ENCODE results near the gene OGDHL.
A peak's percentile ranks its signal among the peaks of the same experiment; 100 is the strongest.

Gene OGDHL

DNA sequence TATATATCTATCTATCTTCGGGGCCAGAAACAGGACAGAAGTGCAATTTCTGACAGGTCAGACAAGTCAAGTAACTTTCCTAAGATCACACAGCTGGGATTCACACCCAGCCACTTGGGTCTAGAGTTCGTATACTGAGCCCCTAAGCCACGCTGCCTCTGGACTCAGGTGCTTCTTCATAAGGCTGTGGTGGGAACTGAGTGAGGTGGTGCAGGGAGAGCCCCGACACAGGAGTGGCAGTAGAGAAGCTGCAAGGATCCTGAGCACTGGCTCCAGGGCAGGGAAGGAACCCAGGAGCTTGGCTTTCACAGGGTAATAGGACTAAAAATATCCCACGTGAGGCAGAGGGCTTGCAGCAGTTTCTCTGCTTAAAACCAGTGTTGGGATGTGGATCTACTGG, 48.9 kb downstream of the OGDHL start:
- no peaks in the 10 kb centered on the region for H3K27me3 ChIP-seq (ENCODE audit: control insufficient read depth, insufficient read depth, low read length)
- H3K9ac ChIP-seq = no peak overlapping the region
- H3K4me3 ChIP-seq (ENCODE audit: low read depth, low read length) = no peak overlapping the region
- no peaks in the 10 kb centered on the region for H3K36me3 ChIP-seq (ENCODE audit: control insufficient read depth, insufficient read depth, low read length)
- TF ChIP-seq, protein P1, sequence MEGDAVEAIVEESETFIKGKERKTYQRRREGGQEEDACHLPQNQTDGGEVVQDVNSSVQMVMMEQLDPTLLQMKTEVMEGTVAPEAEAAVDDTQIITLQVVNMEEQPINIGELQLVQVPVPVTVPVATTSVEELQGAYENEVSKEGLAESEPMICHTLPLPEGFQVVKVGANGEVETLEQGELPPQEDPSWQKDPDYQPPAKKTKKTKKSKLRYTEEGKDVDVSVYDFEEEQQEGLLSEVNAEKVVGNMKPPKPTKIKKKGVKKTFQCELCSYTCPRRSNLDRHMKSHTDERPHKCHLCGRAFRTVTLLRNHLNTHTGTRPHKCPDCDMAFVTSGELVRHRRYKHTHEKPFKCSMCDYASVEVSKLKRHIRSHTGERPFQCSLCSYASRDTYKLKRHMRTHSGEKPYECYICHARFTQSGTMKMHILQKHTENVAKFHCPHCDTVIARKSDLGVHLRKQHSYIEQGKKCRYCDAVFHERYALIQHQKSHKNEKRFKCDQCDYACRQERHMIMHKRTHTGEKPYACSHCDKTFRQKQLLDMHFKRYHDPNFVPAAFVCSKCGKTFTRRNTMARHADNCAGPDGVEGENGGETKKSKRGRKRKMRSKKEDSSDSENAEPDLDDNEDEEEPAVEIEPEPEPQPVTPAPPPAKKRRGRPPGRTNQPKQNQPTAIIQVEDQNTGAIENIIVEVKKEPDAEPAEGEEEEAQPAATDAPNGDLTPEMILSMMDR (IDR thresholded peaks at IDR 0.05) = no peak
- no peaks in the 10 kb centered on the region for H3K9me3 ChIP-seq (ENCODE audit: control insufficient read depth, low read length)
- H3K4me1 ChIP-seq = peaks cover 18% of the 10 kb centered on the region
- H3K79me2 ChIP-seq = no peaks in the 10 kb centered on the region
- no peak overlapping the region for H2AFZ ChIP-seq
- H3K27ac ChIP-seq = no peak overlapping the region
- H3K4me2 ChIP-seq (ENCODE audit: low read length) = no peak overlapping the region

DNA sequence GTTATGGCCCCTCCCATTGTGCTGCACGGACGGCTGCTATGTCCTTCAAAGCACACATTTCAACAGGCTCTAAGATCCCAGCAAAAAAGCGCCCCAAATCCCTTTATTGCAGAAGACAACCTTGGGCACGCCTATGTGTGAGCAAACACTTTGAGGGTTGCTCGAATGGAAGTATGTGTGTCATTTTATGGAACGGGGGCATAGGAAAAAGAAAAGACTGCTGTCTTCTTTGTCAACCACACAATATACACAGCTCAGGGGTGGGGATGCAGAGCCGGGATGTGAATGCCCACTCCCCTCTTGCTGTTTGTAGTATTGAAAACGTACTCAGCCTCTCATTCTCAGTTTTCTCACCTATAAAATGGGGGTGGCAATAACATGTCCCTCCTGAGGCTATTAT, 50.6 kb downstream of the OGDHL start:
- no peak overlapping the region for H2AFZ ChIP-seq
- no peaks in the 10 kb centered on the region for H3K9me3 ChIP-seq (ENCODE audit: control insufficient read depth, low read length)
- H3K27ac ChIP-seq = no peak overlapping the region
- no peak overlapping the region for H3K4me2 ChIP-seq (ENCODE audit: low read length)
- no peaks in the 10 kb centered on the region for H3K27me3 ChIP-seq (ENCODE audit: control insufficient read depth, insufficient read depth, low read length)
- no peaks in the 10 kb centered on the region for H3K36me3 ChIP-seq (ENCODE audit: control insufficient read depth, insufficient read depth, low read length)
- peaks cover 18% of the 10 kb centered on the region for H3K4me1 ChIP-seq
- H3K79me2 ChIP-seq = no peaks in the 10 kb centered on the region
- no peak overlapping the region for H3K4me3 ChIP-seq (ENCODE audit: low read depth, low read length)
- H3K9ac ChIP-seq = no peak overlapping the region
- TF ChIP-seq, protein P1 (IDR thresholded peaks at IDR 0.05) = no peak

DNA sequence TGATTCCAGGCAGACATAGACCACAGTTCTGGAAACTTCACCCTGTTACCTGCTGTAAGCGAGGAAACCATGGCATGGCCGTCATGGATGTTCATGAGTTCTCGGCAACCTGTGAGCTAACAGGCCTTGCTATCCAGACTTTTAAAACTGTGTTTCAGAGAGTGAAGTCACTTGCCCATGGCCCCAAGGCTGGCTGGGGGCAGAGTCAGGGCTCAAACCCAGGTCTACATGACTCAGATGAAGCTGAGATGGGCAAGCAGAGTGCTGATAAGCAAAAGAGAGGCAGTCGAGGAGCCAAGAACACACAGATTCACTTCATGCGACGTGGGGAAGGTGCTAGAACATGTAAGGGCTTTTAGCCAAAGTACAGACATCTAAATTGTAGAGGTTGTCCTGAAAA, 51.2 kb downstream of the OGDHL start:
- Histone ChIP-seq H3K27ac (no peak overlapping the region), H3K9me3 (ENCODE audit: control insufficient read depth, low read length) (no peaks in the 10 kb centered on the region), H2AFZ (peak overlapping the region; percentile 36), H3K79me2 (no peaks in the 10 kb centered on the region), H3K4me1 (peaks cover 18% of the 10 kb centered on the region), H3K9ac (no peak overlapping the region), H3K4me3 (ENCODE audit: low read depth, low read length) (no peak overlapping the region), H3K27me3 (ENCODE audit: control insufficient read depth, insufficient read depth, low read length) (no peaks in the 10 kb centered on the region), H3K4me2 (ENCODE audit: low read length) (no peak overlapping the region), H3K36me3 (ENCODE audit: control insufficient read depth, insufficient read depth, low read length) (no peaks in the 10 kb centered on the region)
- TF ChIP-seq, protein P1 (IDR thresholded peaks at IDR 0.05) = no peak

DNA sequence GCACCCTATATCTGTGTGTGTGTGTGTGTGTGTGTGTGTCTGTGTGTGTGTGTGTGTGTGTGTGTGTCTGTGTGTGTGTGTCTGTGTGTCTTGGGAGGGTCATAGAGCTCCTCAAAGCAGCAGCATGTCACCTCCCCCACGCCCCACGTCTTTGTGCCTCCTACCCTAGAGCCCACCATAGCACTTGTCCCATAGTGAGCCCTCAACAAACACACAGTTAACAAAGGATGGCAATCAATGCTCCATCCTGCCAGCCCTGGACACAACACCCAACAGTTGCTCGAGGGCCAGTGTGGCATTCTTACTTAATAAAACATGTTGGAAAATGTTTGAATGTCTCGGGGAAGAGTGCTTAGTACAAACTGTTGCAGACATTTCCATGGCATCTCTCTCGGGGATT, 52.2 kb downstream of the OGDHL start:
- TF ChIP-seq, protein P1 (IDR thresholded peaks at IDR 0.05) = no peak
- H3K9me3 ChIP-seq (ENCODE audit: control insufficient read depth, low read length) = no peaks in the 10 kb centered on the region
- H3K9ac ChIP-seq = no peak overlapping the region
- no peaks in the 10 kb centered on the region for H3K36me3 ChIP-seq (ENCODE audit: control insufficient read depth, insufficient read depth, low read length)
- H3K4me2 ChIP-seq (ENCODE audit: low read length) = no peak overlapping the region
- H3K27ac ChIP-seq = peak overlapping the region; percentile 27
- H3K4me3 ChIP-seq (ENCODE audit: low read depth, low read length) = no peak overlapping the region
- no peaks in the 10 kb centered on the region for H3K79me2 ChIP-seq
- no peaks in the 10 kb centered on the region for H3K27me3 ChIP-seq (ENCODE audit: control insufficient read depth, insufficient read depth, low read length)
- H3K4me1 ChIP-seq = peaks cover 18% of the 10 kb centered on the region
- peak overlapping the region; percentile 68 for H2AFZ ChIP-seq

DNA sequence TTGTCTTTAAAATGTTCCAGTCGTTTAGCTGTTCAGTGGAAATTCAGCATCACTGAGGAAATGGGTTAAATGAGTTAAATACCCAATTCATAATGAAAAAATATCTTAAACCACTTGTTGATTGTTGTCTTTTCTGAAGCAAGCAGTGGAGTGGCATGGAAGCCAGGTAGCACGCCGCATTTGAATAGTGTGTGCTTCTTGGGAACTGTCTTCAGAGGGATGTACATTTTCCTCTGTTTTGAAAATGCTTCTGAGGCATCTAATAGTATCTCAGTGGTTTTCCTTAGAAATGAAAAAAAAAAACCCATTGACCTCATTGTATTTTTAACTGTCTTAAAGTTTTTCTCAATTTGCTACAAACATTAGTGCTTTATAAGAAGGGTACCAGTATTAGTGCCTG, 54.5 kb downstream of the OGDHL start:
- Histone ChIP-seq H3K4me2 (ENCODE audit: low read length) (no peak overlapping the region), H3K27me3 (ENCODE audit: control insufficient read depth, insufficient read depth, low read length) (no peaks in the 10 kb centered on the region), H3K79me2 (no peaks in the 10 kb centered on the region), H3K4me1 (peaks cover 18% of the 10 kb centered on the region), H3K27ac (no peak overlapping the region), H3K9ac (no peak overlapping the region), H3K36me3 (ENCODE audit: control insufficient read depth, insufficient read depth, low read length) (no peaks in the 10 kb centered on the region), H2AFZ (no peak overlapping the region), H3K4me3 (ENCODE audit: low read depth, low read length) (no peak overlapping the region), H3K9me3 (ENCODE audit: control insufficient read depth, low read length) (no peaks in the 10 kb centered on the region)
- TF ChIP-seq, protein P1 (IDR thresholded peaks at IDR 0.05) = no peak
